ENCODE results near the gene FAM83D.

The FAM83D gene

DNA sequence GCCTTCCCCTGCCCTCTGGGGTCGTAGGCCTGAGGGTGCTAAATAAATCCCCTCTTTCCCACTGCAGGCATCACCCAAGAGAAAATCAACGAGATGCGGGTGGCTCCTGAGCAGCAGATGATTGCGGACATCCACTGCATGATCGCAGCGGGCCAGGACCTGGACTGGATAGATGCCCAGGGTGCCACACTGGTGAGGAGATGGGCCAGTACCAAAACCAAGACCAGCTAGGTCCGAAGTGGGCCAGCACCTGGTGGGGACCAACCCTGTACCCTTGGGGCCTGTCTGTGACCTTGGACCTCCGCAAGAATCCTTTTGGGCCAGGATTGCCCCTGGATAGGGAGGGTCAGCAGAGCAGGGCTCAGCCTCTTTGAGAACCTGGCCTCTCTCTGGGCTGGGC is 23.6 kb upstream of the FAM83D start:
- Histone ChIP-seq H3K4me3 (ENCODE audit: low read length) (no peak overlapping the region), H3K27me3 (ENCODE audit: control insufficient read depth, insufficient read depth, low read length) (no peaks in the 10 kb centered on the region), H3K4me1 (ENCODE audit: control insufficient read depth, insufficient read depth, low read length) (no peaks in the 10 kb centered on the region), H3K9me3 (ENCODE audit: control insufficient read depth, low read length) (no peaks in the 10 kb centered on the region), H3K9ac (ENCODE audit: low read length) (no peak overlapping the region), H3K36me3 (ENCODE audit: control insufficient read depth, insufficient read depth, low read length) (no peaks in the 10 kb centered on the region)

DNA sequence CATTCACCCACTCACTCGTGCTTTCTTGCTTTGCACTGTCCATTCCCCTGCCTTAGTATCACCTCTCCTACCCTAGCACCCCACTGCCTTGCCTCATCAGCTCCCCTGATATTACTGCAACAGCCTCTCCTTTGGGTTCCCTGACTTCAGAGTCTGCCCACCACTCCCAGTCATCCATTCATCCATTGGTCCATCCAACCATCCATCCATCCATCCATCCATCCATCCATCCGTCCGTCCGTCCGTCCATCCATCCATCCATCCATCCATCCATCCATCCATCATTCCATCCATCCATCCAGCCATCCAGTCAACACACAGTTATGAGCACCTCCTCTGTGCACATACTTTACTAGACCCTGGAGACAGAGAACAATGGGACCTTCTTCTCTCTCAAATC is 22.9 kb upstream of the FAM83D start:
- no peak overlapping the region for H3K9ac ChIP-seq (ENCODE audit: low read length)
- no peaks in the 10 kb centered on the region for H3K27me3 ChIP-seq (ENCODE audit: control insufficient read depth, insufficient read depth, low read length)
- H3K9me3 ChIP-seq (ENCODE audit: control insufficient read depth, low read length): no peaks in the 10 kb centered on the region
- H3K36me3 ChIP-seq (ENCODE audit: control insufficient read depth, insufficient read depth, low read length): no peaks in the 10 kb centered on the region
- H3K4me3 ChIP-seq (ENCODE audit: low read length): no peak overlapping the region
- H3K4me1 ChIP-seq (ENCODE audit: control insufficient read depth, insufficient read depth, low read length): no peaks in the 10 kb centered on the region

DNA sequence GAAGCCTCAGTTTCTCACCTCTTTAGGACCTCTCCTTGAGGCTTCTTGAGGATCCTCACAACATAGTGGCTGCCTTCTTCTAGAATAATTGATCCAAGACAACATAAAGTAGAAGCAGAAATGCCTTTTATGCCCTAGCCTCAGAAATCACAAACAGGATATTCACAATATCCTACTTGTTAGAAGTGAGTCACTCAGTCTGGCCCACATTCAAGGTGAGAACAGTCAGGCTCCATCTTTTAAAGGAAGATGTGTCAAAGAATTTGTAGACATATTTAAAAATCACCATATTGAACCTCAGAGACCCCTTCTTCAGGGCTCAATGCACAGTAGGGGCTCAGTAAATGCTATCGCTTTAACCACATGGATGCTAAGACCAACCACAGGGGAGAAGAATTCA is 20.8 kb upstream of the FAM83D start:
- H3K9me3 ChIP-seq (ENCODE audit: control insufficient read depth, low read length): no peaks in the 10 kb centered on the region
- no peaks in the 10 kb centered on the region for H3K4me1 ChIP-seq (ENCODE audit: control insufficient read depth, insufficient read depth, low read length)
- H3K36me3 ChIP-seq (ENCODE audit: control insufficient read depth, insufficient read depth, low read length): no peaks in the 10 kb centered on the region
- no peaks in the 10 kb centered on the region for H3K27me3 ChIP-seq (ENCODE audit: control insufficient read depth, insufficient read depth, low read length)
- no peak overlapping the region for H3K4me3 ChIP-seq (ENCODE audit: low read length)
- no peak overlapping the region for H3K9ac ChIP-seq (ENCODE audit: low read length)

DNA sequence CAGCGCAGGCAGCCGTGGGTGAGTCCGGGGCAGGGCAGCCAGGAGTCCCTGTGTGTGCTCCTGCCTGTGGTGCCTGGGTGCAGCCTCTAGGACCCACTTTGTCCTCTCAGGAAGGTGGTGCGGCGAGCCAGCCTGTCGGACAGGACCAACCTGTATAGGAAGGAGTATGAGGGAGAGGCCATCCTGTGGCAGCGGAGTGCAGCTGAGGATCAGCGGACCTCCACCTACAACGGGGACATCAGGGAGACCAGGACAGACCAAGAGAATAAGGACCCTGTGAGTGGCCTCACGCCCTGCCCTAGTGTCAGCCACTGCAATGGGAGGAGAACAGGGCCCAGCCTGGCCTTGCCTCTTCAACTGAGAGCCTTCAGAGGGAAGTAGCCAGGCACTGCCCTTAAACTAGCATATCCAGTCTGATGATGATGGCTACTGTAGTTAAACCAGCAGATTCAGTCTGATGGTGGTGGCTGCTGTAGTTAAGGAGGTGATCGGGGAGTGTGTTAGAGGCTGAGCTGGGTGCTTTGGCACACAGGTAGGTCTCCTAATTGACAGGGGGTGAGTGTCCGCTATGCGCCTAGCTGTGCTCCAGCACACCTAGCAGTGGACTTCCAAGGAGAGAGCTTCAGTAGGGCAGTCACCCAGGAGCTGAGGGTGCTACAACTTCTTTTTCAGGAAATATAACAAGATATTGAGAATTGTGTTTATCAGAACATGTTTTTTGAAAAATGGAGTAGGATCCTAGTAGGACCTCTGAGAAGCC is 18.1 kb upstream of the FAM83D start:
- H3K4me1 ChIP-seq (ENCODE audit: control insufficient read depth, insufficient read depth, low read length): no peaks in the 10 kb centered on the region
- no peak overlapping the region for H3K4me3 ChIP-seq (ENCODE audit: low read length)
- no peaks in the 10 kb centered on the region for H3K27me3 ChIP-seq (ENCODE audit: control insufficient read depth, insufficient read depth, low read length)

DNA sequence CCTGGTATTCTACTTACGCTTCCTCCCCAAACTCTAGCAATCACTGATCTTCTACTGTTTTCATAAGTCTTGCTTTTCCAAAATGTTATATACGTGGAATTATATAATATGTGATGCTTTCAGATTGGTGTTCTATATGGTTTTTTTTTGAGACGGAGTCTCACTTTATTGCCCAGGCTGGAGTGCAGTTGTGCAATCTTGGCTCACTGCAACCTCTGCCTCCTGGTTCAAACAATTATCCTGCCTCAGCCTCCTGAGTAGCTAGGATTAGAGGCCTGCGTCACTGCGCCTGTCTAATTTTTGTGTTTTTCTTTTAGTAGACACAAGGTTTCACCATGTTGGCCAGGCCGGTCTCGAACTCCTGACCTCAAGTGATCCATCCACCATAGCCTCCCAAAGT is 10.9 kb upstream of the FAM83D start:
- Histone ChIP-seq H3K4me3 (ENCODE audit: low read length) (no peak overlapping the region), H3K4me1 (ENCODE audit: control insufficient read depth, insufficient read depth, low read length) (no peaks in the 10 kb centered on the region), H3K27me3 (ENCODE audit: control insufficient read depth, insufficient read depth, low read length) (peaks cover 3% of the 10 kb centered on the region), H3K9me3 (ENCODE audit: control insufficient read depth, low read length) (no peaks in the 10 kb centered on the region), H3K36me3 (ENCODE audit: control insufficient read depth, insufficient read depth, low read length) (no peaks in the 10 kb centered on the region), H3K9ac (ENCODE audit: low read length) (no peak overlapping the region)

More for the DNA sequence above, 18.1 kb upstream of the FAM83D start:
- no peak overlapping the region for H3K9ac ChIP-seq (ENCODE audit: low read length)
- no peaks in the 10 kb centered on the region for H3K36me3 ChIP-seq (ENCODE audit: control insufficient read depth, insufficient read depth, low read length)
- no peaks in the 10 kb centered on the region for H3K9me3 ChIP-seq (ENCODE audit: control insufficient read depth, low read length)

DNA sequence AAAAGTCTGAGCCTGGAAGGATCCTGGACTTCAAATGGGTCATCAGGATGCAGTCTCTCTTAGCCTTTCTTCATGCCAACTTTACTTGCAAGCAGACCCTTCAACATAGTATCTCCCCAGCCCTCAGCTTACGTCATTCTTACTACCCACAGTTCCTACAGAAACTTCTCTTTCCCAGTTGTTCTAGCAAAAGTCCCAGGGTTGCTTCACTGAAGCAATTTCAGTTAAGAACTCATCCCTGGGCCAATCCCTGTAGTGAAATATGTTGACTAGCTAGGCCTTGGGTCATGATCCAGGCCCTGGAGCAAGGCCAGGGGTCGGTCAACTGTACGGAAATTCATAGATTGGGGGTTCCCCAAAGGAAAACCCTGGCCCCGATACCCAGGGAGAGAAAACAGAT is 8.6 kb upstream of the FAM83D start:
- Histone ChIP-seq H3K4me3 (ENCODE audit: low read length) (no peak overlapping the region), H3K27me3 (ENCODE audit: control insufficient read depth, insufficient read depth, low read length) (peaks cover 3% of the 10 kb centered on the region), H3K36me3 (ENCODE audit: control insufficient read depth, insufficient read depth, low read length) (no peaks in the 10 kb centered on the region), H3K4me1 (ENCODE audit: control insufficient read depth, insufficient read depth, low read length) (no peaks in the 10 kb centered on the region), H3K9ac (ENCODE audit: low read length) (no peak overlapping the region), H3K9me3 (ENCODE audit: control insufficient read depth, low read length) (no peaks in the 10 kb centered on the region)

DNA sequence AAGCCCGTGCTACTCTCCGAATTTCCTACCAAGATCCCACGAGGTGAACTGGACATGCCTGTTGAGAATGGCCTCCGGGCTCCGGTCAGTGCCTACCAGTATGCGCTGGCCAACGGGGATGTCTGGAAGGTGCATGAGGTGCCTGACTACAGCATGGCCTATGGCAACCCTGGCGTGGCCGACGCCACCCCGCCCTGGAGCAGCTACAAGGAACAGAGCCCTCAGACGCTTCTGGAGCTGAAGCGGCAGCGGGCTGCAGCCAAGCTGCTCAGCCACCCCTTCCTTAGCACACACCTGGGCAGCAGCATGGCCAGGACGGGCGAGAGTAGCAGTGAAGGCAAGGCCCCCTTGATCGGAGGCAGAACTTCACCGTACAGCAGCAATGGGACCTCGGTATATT is 8.0 kb upstream of the FAM83D start:
- no peaks in the 10 kb centered on the region for H3K36me3 ChIP-seq (ENCODE audit: control insufficient read depth, insufficient read depth, low read length)
- H3K9me3 ChIP-seq (ENCODE audit: control insufficient read depth, low read length): no peaks in the 10 kb centered on the region
- H3K4me3 ChIP-seq (ENCODE audit: low read length): no peak overlapping the region
- no peak overlapping the region for H3K9ac ChIP-seq (ENCODE audit: low read length)
- H3K27me3 ChIP-seq (ENCODE audit: control insufficient read depth, insufficient read depth, low read length): peaks cover 3% of the 10 kb centered on the region
- H3K4me1 ChIP-seq (ENCODE audit: control insufficient read depth, insufficient read depth, low read length): no peaks in the 10 kb centered on the region

DNA sequence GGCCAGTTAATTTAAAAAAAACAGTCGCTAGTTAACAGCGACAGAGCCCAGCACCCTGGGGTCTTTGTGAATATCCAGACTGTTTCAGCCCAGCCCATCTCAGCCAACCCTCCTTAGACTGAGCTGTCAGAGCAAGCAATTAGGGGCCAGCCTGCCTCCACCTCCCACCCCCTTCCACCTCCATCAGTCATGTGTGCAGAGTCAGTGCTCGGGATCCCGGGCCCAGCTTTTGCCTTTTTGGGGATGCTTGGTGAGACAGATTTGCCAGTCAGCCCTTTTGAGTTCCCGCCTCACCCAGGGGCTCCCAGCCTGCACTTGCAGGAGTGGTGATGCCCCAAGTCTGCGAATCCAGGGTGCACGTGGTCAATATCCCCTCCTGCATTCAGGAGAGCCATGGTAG is 6.5 kb upstream of the FAM83D start:
- H3K9me3 ChIP-seq (ENCODE audit: control insufficient read depth, low read length): no peaks in the 10 kb centered on the region
- no peaks in the 10 kb centered on the region for H3K36me3 ChIP-seq (ENCODE audit: control insufficient read depth, insufficient read depth, low read length)
- H3K4me1 ChIP-seq (ENCODE audit: control insufficient read depth, insufficient read depth, low read length): no peaks in the 10 kb centered on the region
- no peak overlapping the region for H3K9ac ChIP-seq (ENCODE audit: low read length)
- peaks cover 3% of the 10 kb centered on the region for H3K27me3 ChIP-seq (ENCODE audit: control insufficient read depth, insufficient read depth, low read length)
- no peak overlapping the region for H3K4me3 ChIP-seq (ENCODE audit: low read length)

DNA sequence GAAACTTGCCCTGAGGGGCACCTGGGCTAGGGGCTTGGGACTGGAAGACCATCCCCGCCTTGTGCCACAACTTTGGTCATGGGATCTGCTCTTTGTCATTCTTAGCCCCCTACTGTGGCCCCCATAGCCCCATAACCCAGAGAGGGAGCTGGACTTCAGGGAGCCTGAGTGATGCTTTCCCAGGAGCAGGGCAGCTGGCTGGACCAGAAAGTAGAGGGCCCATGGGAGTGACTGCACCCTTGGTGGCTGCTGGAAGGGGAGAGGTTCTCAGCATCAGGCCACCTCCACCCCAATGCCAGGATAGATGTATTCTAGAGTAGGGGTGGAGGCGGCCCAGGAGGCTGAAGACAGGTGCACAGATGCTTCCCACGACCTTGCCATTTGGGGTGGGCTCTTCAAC is 5.8 kb upstream of the FAM83D start:
- Histone ChIP-seq H3K9ac (ENCODE audit: low read length) (no peak overlapping the region), H3K36me3 (ENCODE audit: control insufficient read depth, insufficient read depth, low read length) (no peaks in the 10 kb centered on the region), H3K4me1 (ENCODE audit: control insufficient read depth, insufficient read depth, low read length) (no peaks in the 10 kb centered on the region), H3K9me3 (ENCODE audit: control insufficient read depth, low read length) (no peaks in the 10 kb centered on the region), H3K4me3 (ENCODE audit: low read length) (no peak overlapping the region), H3K27me3 (ENCODE audit: control insufficient read depth, insufficient read depth, low read length) (peaks cover 3% of the 10 kb centered on the region)

DNA sequence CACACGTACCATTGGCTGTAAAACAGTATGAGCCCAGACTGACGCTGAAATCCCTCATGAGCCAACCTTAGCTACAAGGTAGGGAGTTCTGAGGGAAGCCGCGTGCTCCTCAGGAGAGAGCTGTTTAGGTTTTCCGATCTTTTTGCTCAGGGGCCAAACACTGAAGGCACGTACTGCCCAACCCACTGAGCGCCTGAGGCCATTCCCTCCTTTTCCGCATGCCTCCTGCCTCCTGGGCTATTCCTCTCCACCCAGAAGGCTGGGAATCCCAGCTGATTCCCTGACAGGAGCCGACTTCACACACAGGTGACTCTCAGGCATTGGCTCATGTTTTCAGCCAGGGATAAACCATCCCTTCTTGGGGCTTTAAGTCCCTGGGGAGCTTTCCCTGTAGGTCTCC is 5.4 kb upstream of the FAM83D start:
- peaks cover 2% of the 10 kb centered on the region for H3K4me1 ChIP-seq (ENCODE audit: control insufficient read depth, insufficient read depth, low read length)
- no peaks in the 10 kb centered on the region for H3K36me3 ChIP-seq (ENCODE audit: control insufficient read depth, insufficient read depth, low read length)
- H3K4me3 ChIP-seq (ENCODE audit: low read length): no peak overlapping the region
- peaks cover 3% of the 10 kb centered on the region for H3K27me3 ChIP-seq (ENCODE audit: control insufficient read depth, insufficient read depth, low read length)
- H3K9ac ChIP-seq (ENCODE audit: low read length): no peak overlapping the region
- no peaks in the 10 kb centered on the region for H3K9me3 ChIP-seq (ENCODE audit: control insufficient read depth, low read length)

DNA sequence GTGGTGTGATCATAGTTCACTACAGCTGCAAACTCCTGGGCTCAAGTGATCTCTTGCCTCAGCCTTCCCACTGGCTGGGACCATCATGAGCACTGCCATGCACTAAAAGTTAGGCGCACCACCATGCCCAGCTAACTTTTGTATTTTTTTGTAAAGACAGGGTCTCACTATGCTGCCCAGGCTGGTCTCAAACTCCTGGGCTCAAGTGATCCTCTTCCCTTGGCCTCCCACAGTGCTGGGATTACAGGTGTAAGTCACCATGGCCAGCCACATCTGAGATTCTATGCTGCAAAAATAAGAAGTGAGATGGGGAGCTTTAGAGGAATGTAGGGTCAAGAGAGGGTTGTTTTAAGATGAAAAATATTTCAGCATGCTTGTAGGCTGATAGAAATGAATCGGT is 1.5 kb upstream of the FAM83D start:
- Histone ChIP-seq H3K27me3 (ENCODE audit: control insufficient read depth, insufficient read depth, low read length) (peaks cover 2% of the 10 kb centered on the region), H3K9me3 (ENCODE audit: control insufficient read depth, low read length) (no peaks in the 10 kb centered on the region), H3K4me3 (ENCODE audit: low read length) (no peak overlapping the region), H3K4me1 (ENCODE audit: control insufficient read depth, insufficient read depth, low read length) (peaks cover 15% of the 10 kb centered on the region), H3K36me3 (ENCODE audit: control insufficient read depth, insufficient read depth, low read length) (no peaks in the 10 kb centered on the region), H3K9ac (ENCODE audit: low read length) (no peak overlapping the region)

DNA sequence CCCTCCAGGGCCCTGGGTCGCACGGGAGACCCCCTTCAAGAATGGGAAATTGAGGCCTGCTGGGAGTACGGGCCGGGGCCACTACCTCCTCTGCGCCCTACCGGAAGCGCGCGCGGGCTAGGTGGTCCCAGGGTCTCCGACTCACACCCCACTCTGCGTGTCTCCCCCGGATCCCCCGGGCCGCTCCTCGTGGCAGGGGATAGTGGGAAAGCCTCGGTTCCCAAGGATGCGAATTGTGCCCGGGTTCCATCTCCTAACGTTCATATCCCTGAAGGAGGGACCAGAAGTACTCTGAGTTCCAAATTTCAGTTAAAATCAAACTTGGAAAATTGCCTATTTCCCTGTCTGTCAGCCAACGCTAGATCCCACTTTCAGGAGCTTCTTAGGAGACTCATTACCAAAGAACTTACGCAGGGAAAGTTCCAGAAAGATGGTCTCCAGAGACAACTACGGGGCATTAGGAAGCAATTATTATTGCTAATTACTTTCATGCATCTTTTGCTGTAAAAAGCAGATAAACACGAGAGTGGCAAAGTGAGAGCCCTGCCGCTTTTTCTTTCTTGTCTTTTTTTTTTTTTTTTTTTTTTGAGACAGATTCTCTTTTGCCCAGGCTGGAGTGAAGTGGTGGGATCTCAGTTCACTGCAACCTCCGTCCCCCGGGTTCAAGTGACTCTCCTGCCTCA is 858 bp downstream of the FAM83D start:
- H3K4me1 ChIP-seq (ENCODE audit: control insufficient read depth, insufficient read depth, low read length): peaks cover 15% of the 10 kb centered on the region
- H3K4me3 ChIP-seq (ENCODE audit: low read length): peak overlapping the region; percentile 47
- H3K27me3 ChIP-seq (ENCODE audit: control insufficient read depth, insufficient read depth, low read length): no peaks in the 10 kb centered on the region
- peak overlapping the region; percentile 70 for H3K9ac ChIP-seq (ENCODE audit: low read length)
- no peaks in the 10 kb centered on the region for H3K36me3 ChIP-seq (ENCODE audit: control insufficient read depth, insufficient read depth, low read length)
- no peaks in the 10 kb centered on the region for H3K9me3 ChIP-seq (ENCODE audit: control insufficient read depth, low read length)

Data from mucosa of stomach (tissue), 1 donor.